HG03521 (cell line): ENCODE results near the gene SMARCA4.

Experiments used
- ATAC-seq: cut with Tn5 transposase; IDR thresholded peaks from one replicate; pipeline ENCODE4 v1.9.1; 2021; ENCODE audit warnings: mild to moderate bottlenecking, moderate library complexity; ENCODE audit not compliant: unreplicated experiment

The SMARCA4 gene

GRCh38 chr19:11007385-11007784, 46.6 kb downstream of the SMARCA4 start:
- no peak for ATAC-seq

- ATAC-seq: no peak
Measured at GRCh38 chr19:11007962-11008532, 47.2 kb downstream of the SMARCA4 start.

GRCh38 chr19:11010041-11010440, 49.2 kb downstream of the SMARCA4 start:
- no peak for ATAC-seq

- ATAC-seq: no peak
Measured at GRCh38 chr19:11012507-11012906, 51.7 kb downstream of the SMARCA4 start.

DNA sequence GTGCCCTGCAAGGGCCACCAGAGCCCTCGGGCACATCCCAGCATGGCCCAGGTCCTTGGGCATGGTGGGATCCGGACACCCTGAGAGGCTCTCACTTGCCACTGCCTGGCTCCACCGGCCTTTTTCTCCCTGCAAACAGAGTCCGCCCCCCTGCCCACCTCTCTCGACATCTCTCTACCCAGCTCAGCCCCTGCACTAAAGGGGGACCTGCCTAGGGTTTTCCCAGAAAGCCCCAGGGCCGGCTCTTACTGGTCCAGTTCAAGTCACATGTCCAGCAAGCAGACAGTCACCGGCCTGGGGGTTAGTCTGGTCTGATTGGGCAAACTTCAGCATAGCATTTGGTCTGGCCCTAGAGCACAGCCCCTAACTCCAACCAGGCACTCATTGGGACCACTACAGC, 52.9 kb downstream of the SMARCA4 start:
- ATAC-seq: no peak

DNA sequence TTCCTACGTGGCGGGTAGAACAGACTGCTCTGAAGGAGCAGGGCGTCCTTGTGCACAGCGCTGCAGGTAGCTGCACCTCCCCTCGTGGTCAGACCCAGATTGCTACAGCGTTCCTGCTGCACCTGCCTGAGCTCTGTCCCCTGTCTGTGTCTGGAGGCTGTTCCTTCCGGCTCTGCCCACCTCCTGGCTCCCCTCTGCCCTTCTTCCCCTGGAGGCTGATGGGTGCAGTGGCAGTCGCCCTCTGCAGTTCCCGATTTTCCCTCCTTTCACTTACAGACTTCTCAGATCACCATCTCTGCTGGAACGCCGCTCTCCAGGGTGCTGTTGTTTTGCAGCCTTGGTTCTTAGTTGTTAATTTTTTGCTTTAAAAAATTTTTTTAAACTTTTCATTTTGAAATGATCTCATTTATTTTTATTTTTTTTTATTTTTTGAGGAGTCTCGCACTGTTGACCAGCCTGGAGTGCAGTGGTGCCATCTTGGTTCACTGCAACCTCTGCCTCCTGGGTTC, 53.6 kb downstream of the SMARCA4 start:
- no peak for ATAC-seq

DNA sequence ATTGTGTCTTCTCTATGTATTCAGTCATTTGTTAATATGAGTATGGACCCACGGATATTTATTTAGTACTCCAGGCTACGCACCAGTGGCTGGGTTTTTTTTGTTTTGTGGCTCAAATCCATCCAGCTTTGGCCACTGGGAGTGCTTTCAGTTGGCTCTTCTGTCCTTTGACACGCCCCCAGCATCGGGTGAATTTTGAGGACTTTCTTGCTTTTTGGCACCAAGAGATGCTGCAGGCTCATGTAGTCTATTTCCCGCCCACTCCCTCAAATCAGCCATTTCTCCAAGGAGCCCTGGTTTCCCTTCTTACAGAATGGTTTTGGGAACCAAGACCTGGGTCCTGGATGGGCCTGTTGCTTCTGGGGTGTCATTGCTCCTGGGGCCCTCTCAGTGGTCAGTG, 55.8 kb downstream of the SMARCA4 start:
- ATAC-seq: no peak

DNA sequence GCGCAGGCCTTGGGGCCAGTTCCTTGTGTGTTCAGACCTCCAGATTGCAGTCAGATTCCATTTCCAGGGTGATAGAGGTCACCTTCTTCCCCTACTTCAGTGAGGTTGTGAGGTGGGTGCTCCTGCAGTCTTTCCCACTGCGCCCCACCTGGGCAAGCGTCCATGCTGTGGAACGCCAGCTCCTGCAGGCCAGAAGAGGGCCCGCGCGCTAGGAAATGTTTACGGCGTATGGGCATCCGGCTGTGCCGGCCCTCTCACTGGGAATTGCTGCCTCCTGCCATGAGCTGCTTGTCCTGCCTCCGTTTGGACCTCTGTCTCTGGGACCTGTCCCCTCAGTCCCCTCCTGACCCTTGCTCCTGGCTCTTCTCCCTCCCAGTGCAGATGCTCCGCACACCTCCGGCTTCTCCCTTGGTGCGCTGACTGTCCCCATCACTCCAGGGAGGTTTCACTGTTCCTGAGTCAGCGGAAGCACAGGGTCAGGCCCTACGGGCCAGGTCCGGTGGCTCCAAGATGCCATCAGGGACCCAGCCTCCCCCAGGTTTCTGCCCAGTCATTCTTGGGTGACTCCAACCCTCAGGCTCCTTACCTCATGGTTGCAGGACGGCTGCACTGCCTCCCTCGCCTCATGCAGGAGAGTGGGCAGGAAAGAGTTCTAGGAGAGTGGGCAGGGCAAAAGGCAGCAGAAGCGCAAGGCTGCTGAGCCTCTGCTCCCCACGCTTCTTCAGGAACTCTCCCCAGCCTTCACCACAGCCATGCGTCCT, 56.6 kb downstream of the SMARCA4 start:
- no peak for ATAC-seq

DNA sequence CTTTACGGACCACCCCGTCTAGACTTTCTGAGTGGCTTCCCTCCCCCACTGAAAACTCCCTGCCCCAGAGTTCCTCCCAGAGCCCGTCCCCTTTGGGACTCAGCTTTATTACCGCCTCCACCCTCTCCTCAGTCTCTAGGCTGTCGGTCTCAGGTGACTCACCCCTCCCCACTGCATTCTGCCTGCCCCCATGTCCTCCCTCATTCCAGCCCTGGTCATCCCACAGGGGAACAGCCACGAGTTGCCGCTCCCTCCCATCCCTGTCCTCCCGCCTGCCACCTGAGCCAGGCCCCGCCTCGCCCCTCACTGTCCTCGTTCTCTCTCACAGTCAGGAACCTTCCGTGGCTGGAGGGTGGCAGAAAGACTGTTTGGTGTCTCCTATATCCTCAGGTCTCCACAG, 57.3 kb downstream of the SMARCA4 start:
- no peak for ATAC-seq

- ATAC-seq: no peak
Measured at GRCh38 chr19:11018763-11019162, 57.9 kb downstream of the SMARCA4 start.

DNA sequence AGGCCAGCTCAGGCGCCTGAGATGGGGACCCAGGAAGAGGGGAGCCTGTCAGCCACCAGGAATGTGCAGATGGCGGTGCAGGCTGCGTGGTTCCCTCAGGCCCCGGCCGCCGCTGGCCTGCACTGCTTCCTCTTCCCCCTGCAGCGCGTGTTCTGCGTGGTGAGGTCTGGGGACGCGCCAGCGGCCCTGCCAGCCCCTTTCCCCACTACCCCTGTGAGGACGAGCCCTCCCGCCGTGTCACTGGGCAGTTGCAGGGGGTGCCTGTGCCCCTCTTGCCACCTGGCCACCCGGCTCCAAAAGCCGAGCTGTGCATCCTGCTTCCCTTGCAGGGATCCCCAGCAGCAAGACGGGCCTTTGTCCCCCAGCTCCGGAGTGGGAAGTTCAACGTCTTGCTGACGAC, 58.4 kb downstream of the SMARCA4 start:
- no peak for ATAC-seq

GRCh38 chr19:11019824-11020223, 59.0 kb downstream of the SMARCA4 start:
- ATAC-seq: no peak

DNA sequence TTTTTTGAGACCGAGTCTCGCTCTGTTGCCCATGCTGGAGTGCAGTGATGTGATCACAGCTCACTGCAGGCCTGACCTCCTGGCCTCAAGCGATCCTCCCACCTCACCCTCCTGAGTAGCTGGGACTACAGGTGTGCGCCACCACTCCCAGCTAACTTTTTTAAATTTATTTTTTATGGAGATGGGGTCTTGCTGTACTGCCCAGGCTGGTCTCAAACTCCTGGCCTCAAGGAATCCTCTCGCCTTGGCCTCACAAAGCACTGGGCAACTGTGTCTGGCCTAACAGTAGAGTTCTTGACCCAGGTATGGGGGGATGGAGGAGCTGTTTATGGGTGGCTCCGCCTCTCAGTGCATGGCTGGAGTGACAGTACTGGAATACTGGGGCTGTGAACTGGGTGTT, 59.6 kb downstream of the SMARCA4 start:
- no peak for ATAC-seq

DNA sequence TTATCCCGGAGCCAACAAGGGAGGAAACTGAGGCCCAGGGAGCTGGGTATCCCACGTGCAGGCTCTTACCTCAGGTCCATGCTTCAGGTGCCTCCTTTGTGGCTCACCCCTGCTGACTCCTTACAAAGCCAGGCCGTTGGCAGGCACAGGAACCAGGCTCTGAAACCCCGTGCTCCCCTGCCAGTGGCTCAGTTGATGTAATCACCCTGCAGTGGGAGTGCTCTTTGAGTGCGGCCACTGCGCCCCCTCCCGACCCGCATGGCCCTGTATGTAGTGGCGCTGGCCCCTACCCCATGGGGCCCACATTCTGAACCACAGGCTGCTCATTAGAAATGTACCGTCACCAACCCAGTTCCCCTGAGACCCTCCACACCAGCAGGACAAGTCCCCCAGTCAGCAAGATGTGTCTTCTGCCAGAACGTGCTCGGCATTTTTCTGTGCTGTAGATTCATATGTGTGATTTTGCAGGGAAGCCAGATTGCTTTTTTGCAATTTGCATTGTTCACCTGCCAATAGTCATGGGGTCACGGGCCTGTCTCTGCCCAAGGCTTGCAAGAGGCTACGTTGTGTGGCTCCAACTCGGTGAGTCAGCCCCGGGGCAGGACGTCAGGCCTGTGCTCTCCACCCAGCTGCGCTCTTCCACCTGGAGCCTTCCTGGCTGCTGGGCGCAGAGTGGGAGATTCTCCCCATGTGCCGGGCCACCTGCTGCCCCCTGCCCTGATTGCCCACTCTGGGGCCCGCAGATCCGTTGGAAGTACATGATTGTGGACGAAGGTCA, 60.3 kb downstream of the SMARCA4 start:
- ATAC-seq: no peak

GRCh38 chr19:11021760-11022144, 60.9 kb downstream of the SMARCA4 start:
- no peak for ATAC-seq

DNA sequence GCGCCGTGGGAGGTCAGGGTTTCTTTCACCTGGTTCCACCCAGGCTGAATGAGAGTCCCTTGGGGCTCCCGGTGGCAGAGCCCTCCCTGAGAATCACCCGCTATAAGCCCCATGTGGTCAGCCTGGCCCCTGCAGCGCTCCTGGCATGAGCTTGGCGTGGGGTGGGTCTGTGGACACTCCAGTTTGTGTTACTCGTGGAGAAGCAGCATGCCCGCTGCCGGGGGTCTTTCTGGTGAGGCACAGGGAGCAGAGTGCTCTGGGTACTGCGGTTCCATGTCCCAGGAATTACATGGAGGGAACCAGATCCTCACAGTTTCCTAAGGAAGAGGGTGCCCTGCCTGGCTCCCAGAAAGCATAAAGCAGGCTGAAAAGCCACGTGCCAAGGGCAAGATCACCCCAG, 62.2 kb downstream of the SMARCA4 start:
- no peak for ATAC-seq

DNA sequence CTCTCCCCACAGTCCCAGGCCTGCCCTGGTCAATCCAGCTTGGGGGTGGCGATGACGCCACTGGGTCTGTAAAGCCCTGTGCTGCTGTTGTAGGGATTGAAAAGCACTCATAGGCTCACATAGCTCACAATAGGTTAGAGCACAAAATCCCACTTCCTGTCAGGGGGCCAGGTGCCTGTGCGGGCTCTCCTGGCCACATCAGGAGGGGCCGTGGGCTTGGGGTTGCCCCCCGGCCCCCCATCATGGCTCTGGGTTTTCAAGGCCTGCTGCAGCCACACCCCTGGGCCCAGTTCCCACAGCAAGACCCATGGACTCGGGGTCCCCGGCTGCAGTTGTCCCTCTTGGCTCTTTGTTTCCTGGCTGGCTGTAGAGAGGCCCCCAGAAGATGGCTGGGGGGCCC, 62.9 kb downstream of the SMARCA4 start:
- no peak for ATAC-seq

- ATAC-seq: no peak
Measured at GRCh38 chr19:11024259-11024658, 63.4 kb downstream of the SMARCA4 start.

GRCh38 chr19:11025006-11025405, 64.2 kb downstream of the SMARCA4 start:
- ATAC-seq: no peak

DNA sequence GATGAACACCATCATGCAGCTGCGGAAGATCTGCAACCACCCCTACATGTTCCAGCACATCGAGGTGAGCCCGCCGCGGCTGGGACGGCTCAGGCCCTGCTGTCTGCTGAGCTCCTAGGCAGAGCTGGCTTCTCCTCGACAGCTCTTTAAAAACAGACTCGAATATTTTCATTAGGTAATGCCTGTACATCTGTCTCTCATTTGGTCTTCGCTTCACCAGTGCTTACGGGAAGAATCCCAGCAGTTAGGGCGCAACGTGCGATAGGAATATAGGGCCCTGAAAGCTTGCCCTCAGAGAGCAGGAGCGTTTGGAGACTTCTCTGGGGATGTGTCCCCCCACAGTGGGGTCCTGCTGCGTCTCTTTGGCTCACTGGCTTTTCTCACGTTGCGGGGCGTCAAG, 64.6 kb downstream of the SMARCA4 start:
- no peak for ATAC-seq

DNA sequence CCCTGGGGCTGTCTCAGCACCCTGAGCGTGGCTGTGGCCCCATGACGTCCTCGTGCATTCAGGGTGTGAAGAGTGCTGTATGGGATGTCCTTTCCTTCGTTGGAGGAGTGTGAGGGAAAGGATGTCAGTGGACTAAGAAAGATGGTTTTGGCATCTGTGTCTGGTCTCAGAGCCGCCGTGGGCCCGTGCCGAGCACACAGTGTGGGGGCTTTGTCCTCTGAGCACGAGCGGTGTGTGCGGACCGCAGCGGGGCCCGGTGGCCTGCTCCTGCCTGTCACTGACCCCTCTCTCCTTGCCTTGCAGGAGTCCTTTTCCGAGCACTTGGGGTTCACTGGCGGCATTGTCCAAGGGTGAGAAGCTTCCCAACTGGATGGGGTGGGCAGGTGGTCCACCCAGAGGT, 65.2 kb downstream of the SMARCA4 start:
- ATAC-seq: no peak

DNA sequence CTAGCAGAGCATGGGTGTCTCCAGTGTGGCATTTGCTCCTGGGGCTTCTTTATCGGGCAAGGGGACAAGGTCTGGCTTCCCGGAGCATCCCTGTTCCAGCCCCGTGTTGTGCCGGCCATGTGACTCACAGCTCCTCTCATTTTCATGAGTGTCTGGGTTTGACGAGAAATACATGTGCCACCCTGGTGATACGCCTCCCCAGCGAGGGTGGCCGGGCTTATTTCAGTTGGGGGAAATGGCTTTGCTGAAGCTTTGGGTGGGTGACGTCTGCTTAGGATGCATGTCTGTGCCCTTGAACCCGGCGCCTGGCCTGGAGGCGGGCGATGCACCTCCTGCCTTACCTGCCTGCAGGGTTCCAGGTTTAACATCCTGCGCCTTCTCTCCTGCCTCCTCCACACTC, 66.6 kb downstream of the SMARCA4 start:
- no peak for ATAC-seq
